Panc1 (cell line): ENCODE results near the gene CFAP157.

ENCODE experiments used
- CTCF ChIP-seq: fragments of 450-650 bp; IDR thresholded peaks from 2 replicates; pipeline ENCODE4 v1.5.1; 2017; ENCODE audit warnings: mild to moderate bottlenecking
- SIN3A ChIP-seq: IDR thresholded peaks from 2 replicates; pipeline ENCODE4 v1.6.1; 2012; ENCODE audit warnings: low read depth, mild to moderate bottlenecking, low read length, moderate library complexity, borderline replicate concordance; ENCODE audit not compliant: insufficient read depth
- TCF7L2 ChIP-seq: IDR thresholded peaks from 2 replicates; pipeline ENCODE4 v1.6.1; 2011; ENCODE audit warnings: mild to moderate bottlenecking, low read depth, low read length, inconsistent platforms

GRCh38 chr9:127758843-127759242 lies 52.1 kb downstream of the CFAP157 start:
- TF ChIP-seq CTCF (no peak), TCF7L2 (no peak), SIN3A (no peak)
